SK-N-SH (cell line): Measurements from ENCODE around the gene PSTPIP1. TPM values are rescaled to one million over a fixed set of nuclear protein-coding genes. Genes with fewer than 3 reads are reported as not detected.

Source experiments
- CTCF ChIA-PET: fragments of 300-600, 350-600 bp; formaldehyde crosslinking; extraction: SDS; loops from one replicate; lab custom pipeline; 2021; lab: Yijun Ruan, JAX
- POLR2A ChIA-PET: fragments of 350-600 bp; sonication (Branson Sonifier 250); formaldehyde crosslinking; extraction: SDS; loops from one replicate; lab custom pipeline; 2020; ENCODE audit warnings: antibody characterized with exemption, inconsistent platforms; lab: Yijun Ruan, JAX
- DNase-seq: peaks from one replicate; pipeline ENCODE4 v3.0.0; 2012
- H2AFZ ChIP-seq: fragments of 200-600 bp; sonication (generic); 2 replicates; pipeline ENCODE4 v1.8.1; 2016; ENCODE audit warnings: antibody characterized with exemption, mild to moderate bottlenecking, low read depth
- H3F3A ChIP-seq: fragments of 200-600 bp; sonication (generic); replicated peaks from 2 replicates; pipeline ENCODE3; 2016; ENCODE audit warnings: antibody characterized with exemption, mild to moderate bottlenecking; ENCODE audit not compliant: insufficient read depth
- H3K27ac ChIP-seq, 2 experiments: fragments of 200-500 bp in 1 of 2; fragments of 200-600 bp in 1 of 2; sonication (Bioruptor generic) in 1 of 2; sonication (generic), shearing (Covaris generic) in 1 of 2; 2 replicates each; pipeline versions ENCODE4 v1.5.1 to v1.6.1; 2014 to 2016; ENCODE audit warnings: low read depth in 2 of 2, inconsistent platforms in 1 of 2, low read length in 1 of 2, mild to moderate bottlenecking in 1 of 2, mixed read lengths in 1 of 2
- H3K27me3 ChIP-seq: fragments of 200-600 bp; sonication (generic), shearing (Covaris generic); 2 replicates; pipeline ENCODE4 v1.6.1; 2016; ENCODE audit warnings: mixed run types; ENCODE audit not compliant: insufficient read depth
- H3K36me3 ChIP-seq, 2 experiments: fragments of 200-500 bp in 1 of 2; fragments of 200-600 bp in 1 of 2; sonication (Bioruptor generic) in 1 of 2; sonication (generic) in 1 of 2; replicated peaks in 1 of 2; 2 replicates each; pipeline versions ENCODE3 to v1.5.1; 2014 to 2016; ENCODE audit warnings: low read length in 1 of 2, mild to moderate bottlenecking in 1 of 2; ENCODE audit not compliant: insufficient read depth in 2 of 2, control insufficient read depth in 1 of 2
- H3K4me1 ChIP-seq, 2 experiments: fragments of 200-500 bp in 1 of 2; fragments of 200-600 bp in 1 of 2; sonication (Bioruptor generic) in 1 of 2; sonication (generic), shearing (Covaris generic) in 1 of 2; 2 replicates each; pipeline versions ENCODE4 v1.5.1 to v1.6.1; 2014 to 2016; ENCODE audit warnings: low read depth in 1 of 2, low read length in 1 of 2, mixed run types in 1 of 2; ENCODE audit not compliant: insufficient read depth in 2 of 2, control insufficient read depth in 1 of 2
- H3K4me2 ChIP-seq: fragments of 200-600 bp; sonication (generic), shearing (Covaris generic); 2 replicates; pipeline ENCODE4 v1.6.1; 2017; ENCODE audit warnings: mixed run types
- H3K4me3 ChIP-seq, 2 experiments: fragments of 200-500 bp in 1 of 2; fragments of 200-600 bp in 1 of 2; sonication (Bioruptor generic) in 1 of 2; sonication (generic), shearing (Covaris generic) in 1 of 2; 2 replicates each; pipeline versions ENCODE4 v1.5.1 to v1.8.1; 2014 to 2016; ENCODE audit warnings: low read depth in 2 of 2, inconsistent platforms in 1 of 2, low read length in 1 of 2, mild to moderate bottlenecking in 1 of 2, mixed read lengths in 1 of 2, moderate library complexity in 1 of 2
- H3K79me2 ChIP-seq: fragments of 200-600 bp; sonication (generic); 2 replicates; pipeline ENCODE4 v1.8.1; 2017; ENCODE audit warnings: mild to moderate bottlenecking; ENCODE audit not compliant: insufficient read depth
- H3K9ac ChIP-seq: fragments of 200-600 bp; sonication (generic); 2 replicates; pipeline ENCODE4 v1.6.1; 2017; ENCODE audit warnings: mixed run types
- H3K9me2 ChIP-seq: fragments of 200-600 bp; sonication (generic); 2 replicates; pipeline ENCODE4 v1.6.1; 2017; ENCODE audit warnings: mixed run types
- H3K9me3 ChIP-seq: fragments of 200-600 bp; sonication (generic); 2 replicates; pipeline ENCODE4 v1.6.1; 2017; ENCODE audit warnings: mixed run types, mild to moderate bottlenecking, moderate library complexity
- H4K20me1 ChIP-seq: fragments of 200-600 bp; sonication (generic); 2 replicates; pipeline ENCODE4 v1.6.1; 2017; ENCODE audit warnings: mild to moderate bottlenecking, mixed run types; ENCODE audit not compliant: insufficient read depth
- CHD2 ChIP-seq: fragments of 150-350 bp; IDR thresholded peaks from 2 replicates; pipeline ENCODE4 v1.6.1; 2018; ENCODE audit warnings: low read length; ENCODE audit not compliant: partially characterized antibody
- FOXJ3 ChIP-seq: sonication (generic); formaldehyde crosslinking; IDR thresholded peaks from 2 replicates; pipeline ENCODE4 v1.5.1; 2020; ENCODE audit warnings: mild to moderate bottlenecking, missing genetic modification reagents
- MXI1 ChIP-seq: IDR thresholded peaks from 2 replicates; pipeline ENCODE4 v1.6.1; 2012; ENCODE audit warnings: mild to moderate bottlenecking, low read depth, low read length, improper control_type of control experiment
- TAF1 ChIP-seq: IDR thresholded peaks from 2 replicates; pipeline ENCODE4 v1.6.1; 2012; ENCODE audit warnings: low read depth, mild to moderate bottlenecking, low read length, moderate library complexity, borderline replicate concordance
- TCF12 ChIP-seq: IDR thresholded peaks from 2 replicates; pipeline ENCODE4 v1.4.0; 2012
- TEAD4 ChIP-seq: IDR thresholded peaks from 2 replicates; pipeline ENCODE4 v1.4.0; 2012; ENCODE audit warnings: mild to moderate bottlenecking, borderline replicate concordance; ENCODE audit not compliant: insufficient read depth
- YY1 ChIP-seq: IDR thresholded peaks from 2 replicates; pipeline ENCODE4 v1.4.0; 2012; ENCODE audit warnings: low read depth, mild to moderate bottlenecking
- WGBS: methylation state at CpG from one replicate; pipeline ENCODE4 v1.1.6; 2017; ENCODE audit warnings: low lambda C conversion rate; 5-methylcytosine and 5-hydroxymethylcytosine counted together
- polyA plus RNA-seq, 3 experiments: library from polyadenylated mRNA; depleted of rRNA; stranded (reverse); fragments of >200 nt; gene quantifications; 2 replicates each; pipeline ENCODE4 v1.2.3, GENCODE V29; 2012
- TF ChIP-seq, protein P1 (sequence below): IDR thresholded peaks from 2 replicates; pipeline ENCODE4; 2012

Gene PSTPIP1
- polyA plus RNA-seq, 1 of the 3 experiments (the other 2 are of a cell fraction): 0.69 TPM

DNA sequence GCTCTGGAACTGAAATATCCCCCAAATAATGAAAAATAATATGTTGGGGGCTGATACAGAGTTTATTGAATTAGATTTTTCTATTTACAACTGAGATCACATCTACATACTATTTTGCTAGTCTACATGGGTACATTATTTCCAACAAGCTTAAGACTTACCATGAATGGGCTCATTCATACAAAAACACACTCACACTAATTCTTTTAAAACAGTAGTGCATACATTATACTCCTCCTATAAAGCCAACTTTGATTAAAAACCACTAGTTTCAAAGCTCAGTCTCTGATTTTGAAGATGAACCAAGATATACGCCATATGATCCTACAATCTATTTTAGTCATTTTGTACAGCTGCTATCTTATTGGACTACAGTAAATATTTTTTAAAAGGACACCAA is 51.1 kb downstream of the PSTPIP1 start:
- H3K27me3 ChIP-seq: no peaks in the 10 kb centered on the region
- H3K9me3 ChIP-seq: no peaks in the 10 kb centered on the region
- no peak overlapping the region for H3K27ac ChIP-seq
- peaks cover 0 to 7% of the 10 kb centered on the region in 2 experiments; a peak in 3 of 4 replicates for H3K4me1 ChIP-seq
- no peaks in the 10 kb centered on the region for H3K9me2 ChIP-seq
- H3F3A ChIP-seq: peaks cover 5% of the 10 kb centered on the region
- no peak overlapping the region for H3K4me3 ChIP-seq
- no peak overlapping the region for H2AFZ ChIP-seq
- no peak overlapping the region for H3K4me2 ChIP-seq
- H3K9ac ChIP-seq: no peak overlapping the region
- CTCF ChIA-PET: interaction anchor here (0.7 to 3.6 kb wide), 6 partner anchors 11 to 497 kb away, joined by 3 to 13 read pairs (median 4); no protein-coding TSS in a partner anchor
- 96% methylated on average over 1 of the region's 1 CpG for WGBS
- H3K79me2 ChIP-seq: 0 out of 2 replicates have a peak, but pooled peaks cover 4% of the 10 kb centered on the region
- no peaks in the 10 kb centered on the region for H4K20me1 ChIP-seq
- TF ChIP-seq TEAD4 (no peak), MXI1 (no peak)
- H3K36me3 ChIP-seq: peaks cover 41 to 77% of the 10 kb centered on the region in 2 experiments
- POLR2A ChIA-PET: no interaction called here
- no peak for DNase-seq

DNA sequence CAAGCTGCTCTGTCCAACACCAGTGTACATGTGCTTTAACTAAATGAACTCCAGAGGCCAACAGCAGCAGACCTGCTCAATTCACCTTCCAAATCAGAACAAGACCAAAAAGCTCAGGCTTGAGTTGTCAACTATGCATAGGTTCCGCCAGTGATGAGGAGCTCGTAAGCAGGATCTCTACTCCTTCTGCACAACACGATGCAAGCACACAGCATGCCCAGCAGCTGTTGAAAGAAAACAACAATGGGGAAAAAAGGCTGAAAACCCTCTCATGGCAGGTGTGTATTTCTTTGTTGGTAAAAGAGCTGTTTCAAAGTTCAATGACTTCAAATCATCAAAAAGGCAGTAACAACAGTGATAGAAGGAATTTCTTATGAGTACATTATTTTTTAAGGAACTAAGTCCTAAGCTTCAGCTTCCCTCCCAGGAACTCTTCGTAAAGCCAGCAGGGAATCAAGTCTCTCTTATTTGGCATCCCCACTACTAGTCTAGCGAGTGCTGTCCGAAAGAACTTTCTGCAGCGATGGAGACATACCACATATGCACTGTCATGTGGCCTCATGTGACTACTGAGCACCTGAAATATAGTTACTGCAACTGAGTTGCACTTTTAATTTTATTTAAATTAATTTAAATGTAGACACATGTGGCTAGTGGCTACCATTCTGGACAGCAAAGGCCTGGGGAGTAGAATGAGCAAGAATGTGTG is 51.9 kb downstream of the PSTPIP1 start:
- CTCF ChIA-PET: interaction anchor here (0.9 to 1.9 kb wide), 4 partner anchors 12 to 496 kb away, joined by 3 to 6 read pairs (median 4); no protein-coding TSS in a partner anchor
- Histone ChIP-seq H4K20me1 (no peaks in the 10 kb centered on the region), H2AFZ (no peak overlapping the region), H3F3A (peaks cover 3% of the 10 kb centered on the region), H3K4me3 (no peak overlapping the region), H3K4me1 (peaks cover 0 to 7% of the 10 kb centered on the region in 2 experiments; a peak in 3 of 4 replicates), H3K9me2 (no peaks in the 10 kb centered on the region)
- POLR2A ChIA-PET: interaction anchor here (0.7 kb wide), 1 partner anchor 24 kb away, joined by 3 read pairs; no protein-coding TSS in a partner anchor
- TF ChIP-seq FOXJ3 (CRISPR knock-in tag): no peak
- TF ChIP-seq YY1: no peak
- no peak for TF ChIP-seq CHD2
- no peak for TF ChIP-seq MXI1
- TF ChIP-seq TAF1: no peak
- TF ChIP-seq, protein P1, sequence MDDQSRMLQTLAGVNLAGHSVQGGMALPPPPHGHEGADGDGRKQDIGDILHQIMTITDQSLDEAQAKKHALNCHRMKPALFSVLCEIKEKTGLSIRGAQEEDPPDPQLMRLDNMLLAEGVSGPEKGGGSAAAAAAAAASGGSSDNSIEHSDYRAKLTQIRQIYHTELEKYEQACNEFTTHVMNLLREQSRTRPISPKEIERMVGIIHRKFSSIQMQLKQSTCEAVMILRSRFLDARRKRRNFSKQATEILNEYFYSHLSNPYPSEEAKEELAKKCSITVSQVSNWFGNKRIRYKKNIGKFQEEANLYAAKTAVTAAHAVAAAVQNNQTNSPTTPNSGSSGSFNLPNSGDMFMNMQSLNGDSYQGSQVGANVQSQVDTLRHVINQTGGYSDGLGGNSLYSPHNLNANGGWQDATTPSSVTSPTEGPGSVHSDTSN: no peak
- TF ChIP-seq TCF12: no peak
- TF ChIP-seq, all 33 proteins: peak for 0
- WGBS: 95% methylated on average over 7 of the region's 7 CpGs
- no peak overlapping the region for H3K9ac ChIP-seq
- H3K27ac ChIP-seq: no peak overlapping the region; a peak in 1 of 4 replicates
- no peaks in the 10 kb centered on the region for H3K27me3 ChIP-seq
- H3K9me3 ChIP-seq: no peaks in the 10 kb centered on the region
- DNase-seq: no peak
- 0 out of 2 replicates have a peak, but pooled peaks cover 4% of the 10 kb centered on the region for H3K79me2 ChIP-seq
- H3K36me3 ChIP-seq: peaks cover 45 to 77% of the 10 kb centered on the region in 2 experiments
- H3K4me2 ChIP-seq: no peak overlapping the region
